H9 (cell line): ENCODE measurements around the gene FOXP4. TPM values are rescaled to one million over a fixed set of nuclear protein-coding genes. Genes with fewer than 3 reads are reported as not detected.

Source experiments
- DNase-seq: peaks from one replicate; pipeline ENCODE4 v3.0.0-alpha.2; 2017
- H2AFZ ChIP-seq: one replicate; pipeline ENCODE4 v1.6.1; 2013; ENCODE audit warnings: mild to moderate bottlenecking, low read length, control low read depth, moderate library complexity
- H2AK5ac ChIP-seq: 2 replicates; pipeline ENCODE4 v1.6.1; 2013; ENCODE audit warnings: low read length, control low read depth, mixed read lengths; ENCODE audit not compliant: insufficient read length
- H2BK120ac ChIP-seq: one replicate; pipeline ENCODE4 v1.6.1; 2013; ENCODE audit warnings: low read depth, mild to moderate bottlenecking, low read length, control low read depth, inconsistent platforms; ENCODE audit not compliant: poor library complexity, severe bottlenecking
- H2BK12ac ChIP-seq: 2 replicates; pipeline ENCODE4 v1.6.1; 2013; ENCODE audit warnings: low read length, control low read depth, mixed read lengths, low read depth; ENCODE audit not compliant: insufficient read length
- H2BK15ac ChIP-seq: 2 replicates; pipeline ENCODE4 v1.6.1; 2013; ENCODE audit warnings: low read depth, low read length, control low read depth
- H2BK20ac ChIP-seq: one replicate; pipeline ENCODE4 v1.6.1; 2013; ENCODE audit warnings: low read depth, mild to moderate bottlenecking, low read length, control low read depth, inconsistent platforms; ENCODE audit not compliant: poor library complexity, severe bottlenecking
- H2BK5ac ChIP-seq: 2 replicates; pipeline ENCODE4 v1.6.1; 2013; ENCODE audit warnings: low read length, control low read depth, mixed read lengths; ENCODE audit not compliant: insufficient read length
- H3K14ac ChIP-seq: 2 replicates; pipeline ENCODE4 v1.6.1; 2013; ENCODE audit warnings: low read length, control low read depth; ENCODE audit not compliant: insufficient read depth
- H3K18ac ChIP-seq: 2 replicates; pipeline ENCODE4 v1.6.1; 2013; ENCODE audit warnings: low read depth, mild to moderate bottlenecking, mixed read lengths, low read length, control low read depth; ENCODE audit not compliant: insufficient read length
- H3K23ac ChIP-seq: 2 replicates; pipeline ENCODE4 v1.6.1; 2013; ENCODE audit warnings: low read length, control low read depth, mixed read lengths, low read depth; ENCODE audit not compliant: insufficient read length
- H3K23me2 ChIP-seq: 2 replicates; pipeline ENCODE4 v1.6.1; 2013; ENCODE audit warnings: low read depth, mild to moderate bottlenecking, mixed read lengths, low read length, control low read depth; ENCODE audit not compliant: insufficient read length, poor library complexity, severe bottlenecking
- H3K27ac ChIP-seq: 2 replicates; pipeline ENCODE4 v1.5.1; 2013; ENCODE audit warnings: low read length, control low read depth, mixed read lengths, low read depth; ENCODE audit not compliant: insufficient read length
- H3K27me3 ChIP-seq: 2 replicates; pipeline ENCODE4 v1.6.1; 2013; ENCODE audit warnings: low read length, control low read depth, inconsistent platforms; ENCODE audit not compliant: insufficient read depth
- H3K4ac ChIP-seq: 2 replicates; pipeline ENCODE4 v1.6.1; 2013; ENCODE audit warnings: low read depth, mild to moderate bottlenecking, control low read depth, inconsistent platforms, low read length, moderate library complexity
- H3K4me1 ChIP-seq: 2 replicates; pipeline ENCODE4 v1.6.1; 2013; ENCODE audit warnings: low read length, control low read depth, inconsistent platforms; ENCODE audit not compliant: insufficient read depth
- H3K4me2 ChIP-seq: 2 replicates; pipeline ENCODE4 v1.6.1; 2013; ENCODE audit warnings: low read length, control low read depth, mixed read lengths; ENCODE audit not compliant: insufficient read length, insufficient read depth
- H3K56ac ChIP-seq: 2 replicates; pipeline ENCODE4 v1.6.1; 2013; ENCODE audit warnings: low read depth, mild to moderate bottlenecking, mixed read lengths, low read length, control low read depth; ENCODE audit not compliant: insufficient read length
- H3K79me1 ChIP-seq: 2 replicates; pipeline ENCODE4 v1.6.1; 2013; ENCODE audit warnings: low read depth, mild to moderate bottlenecking, moderate library complexity, low read length, control low read depth, inconsistent platforms; ENCODE audit not compliant: insufficient read depth, poor library complexity, severe bottlenecking
- H3K79me2 ChIP-seq: 2 replicates; pipeline ENCODE4 v1.6.1; 2013; ENCODE audit warnings: low read length, control low read depth, inconsistent platforms; ENCODE audit not compliant: insufficient read depth
- H3K9ac ChIP-seq: 2 replicates; pipeline ENCODE4 v1.6.1; 2013; ENCODE audit warnings: low read length, control low read depth, mixed read lengths; ENCODE audit not compliant: insufficient read length; ENCODE audit errors: extremely low read depth
- H3K9me3 ChIP-seq: one replicate; pipeline ENCODE4 v1.6.1; 2013; ENCODE audit warnings: low read depth, low read length, inconsistent platforms; ENCODE audit not compliant: control insufficient read depth
- H3T11ph ChIP-seq: one replicate; pipeline ENCODE4 v1.6.1; 2013; ENCODE audit warnings: mild to moderate bottlenecking, low read length, control low read depth, inconsistent platforms
- H4K20me1 ChIP-seq: one replicate; pipeline ENCODE4 v1.6.1; 2013; ENCODE audit not compliant: control insufficient read depth, insufficient read length, insufficient read depth
- H4K5ac ChIP-seq: 2 replicates; pipeline ENCODE4 v1.6.1; 2013; ENCODE audit warnings: low read depth, mild to moderate bottlenecking, mixed read lengths, low read length, control low read depth; ENCODE audit not compliant: insufficient read length
- H4K8ac ChIP-seq: replicated peaks from 2 replicates; pipeline ENCODE4 v1.6.1; 2013; ENCODE audit warnings: low read length, control low read depth, mixed read lengths, low read depth; ENCODE audit not compliant: insufficient read length
- H4K91ac ChIP-seq: 2 replicates; pipeline ENCODE4 v1.6.1; 2013; ENCODE audit warnings: low read depth, mild to moderate bottlenecking, moderate library complexity, mixed read lengths, low read length, control low read depth; ENCODE audit not compliant: insufficient read length
- H3K27ac Mint-ChIP-seq, 3 experiments: 2 replicates in 2 of 3; 3 replicates in 1 of 3; pipeline ENCODE4 v1.8.0; 2020 to 2021; ENCODE audit warnings: mixed read lengths in 3 of 3, mild to moderate bottlenecking in 1 of 3, moderate library complexity in 1 of 3
- H3K27me3 Mint-ChIP-seq: 2 replicates; pipeline ENCODE4 v1.8.0; 2021; ENCODE audit warnings: low read depth, mild to moderate bottlenecking, moderate library complexity, mixed read lengths
- H3K36me3 Mint-ChIP-seq, 3 experiments: 2 replicates in 2 of 3; 3 replicates in 1 of 3; pipeline ENCODE4 v1.8.0; 2020 to 2021; ENCODE audit warnings: low read depth in 3 of 3, mixed read lengths in 3 of 3; ENCODE audit not compliant: insufficient read depth in 1 of 3
- H3K4me1 Mint-ChIP-seq, 2 experiments: 2 replicates each; pipeline ENCODE4 v1.8.0; 2020; ENCODE audit warnings: mixed read lengths in 2 of 2
- H3K4me3 Mint-ChIP-seq, 2 experiments: 2 replicates in 1 of 2; 3 replicates in 1 of 2; pipeline ENCODE4 v1.8.0; 2020 to 2021; ENCODE audit warnings: mild to moderate bottlenecking in 2 of 2, mixed read lengths in 2 of 2, moderate library complexity in 1 of 2
- H3K9me3 Mint-ChIP-seq, 2 experiments: 2 replicates in 1 of 2; 3 replicates in 1 of 2; pipeline ENCODE4 v1.8.0; 2020; ENCODE audit warnings: mild to moderate bottlenecking in 2 of 2, mixed read lengths in 2 of 2, moderate library complexity in 1 of 2
- CTCF ChIP-seq: fragments of 200-600 bp; sonication (generic); conservative IDR thresholded peaks from 3 replicates; pipeline ENCODE4 v1.8.0; 2021; ENCODE audit warnings: antibody characterized with exemption, mild to moderate bottlenecking
- whole genome bisulfite sequencing: extraction: QIAGEN DNeasy Blood & Tissue Kit; methylation state at CpG from one replicate; pipeline ENCODE4 v1.1.7; 2013; ENCODE audit warnings: missing lambda C conversion rate, low lambda C conversion rate, mixed read lengths; ENCODE audit not compliant: insufficient read length; ENCODE audit errors: extremely low coverage; 5-methylcytosine and 5-hydroxymethylcytosine counted together
- total RNA-seq: library from RNA; stranded (reverse); gene quantifications from 2 replicates; pipeline ENCODE4 v1.2.1, GENCODE V29; 2021

The FOXP4 gene
- total RNA-seq, 1 experiment from 2014 or later, result 18.2 TPM

DNA sequence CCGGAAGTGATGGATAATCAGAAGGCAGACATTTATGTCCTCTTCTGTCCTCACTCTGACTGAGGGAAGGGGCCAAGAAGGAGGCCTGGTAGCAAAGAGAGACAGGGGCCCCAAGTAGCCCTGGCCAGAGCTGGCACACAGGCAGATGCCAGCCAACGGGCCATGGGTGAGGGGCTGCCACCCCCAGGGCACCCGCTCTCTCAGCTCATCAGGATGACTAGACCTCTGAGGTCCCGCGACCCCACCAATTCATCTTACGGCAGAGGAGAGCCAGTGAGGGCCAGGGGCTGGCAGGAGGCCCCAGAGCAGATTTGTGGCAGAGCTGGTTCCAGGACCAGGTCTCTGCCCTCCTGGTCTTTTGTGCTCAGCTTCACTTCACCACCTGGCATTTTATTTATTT, 49.0 kb downstream of the FOXP4 start:
- no peak overlapping the region for H3K56ac ChIP-seq
- H3K18ac ChIP-seq, result no peak overlapping the region
- no peaks in the 10 kb centered on the region for H4K20me1 ChIP-seq
- peaks cover 2% of the 10 kb centered on the region; the same call in 1 of the 2 replicates for H3K4me1 ChIP-seq
- H3K9me3 ChIP-seq, result no peaks in the 10 kb centered on the region
- H3K79me1 ChIP-seq, result no peaks in the 10 kb centered on the region
- no peak overlapping the region for H2AFZ ChIP-seq
- no peaks in the 10 kb centered on the region for H3K27me3 ChIP-seq
- H4K8ac ChIP-seq, result no peak overlapping the region
- no peak overlapping the region for H2AK5ac ChIP-seq
- H2BK5ac ChIP-seq, result no peak overlapping the region
- no peak overlapping the region for H3K23ac ChIP-seq
- DNase-seq, result no peak
- H3K79me2 ChIP-seq, result no peaks in the 10 kb centered on the region
- TF ChIP-seq CTCF, result no peak
- H3K27ac Mint-ChIP-seq, result no peak overlapping the region; a peak in 1 of 7 replicates
- no CpG with 5 or more reads among the region's 6 CpGs for WGBS
- no peaks in the 10 kb centered on the region for H3K23me2 ChIP-seq
- H3K36me3 Mint-ChIP-seq, result peaks cover 0 to 24% (median 15%) of the 10 kb centered on the region in 3 experiments; a peak in 6 of 7 replicates
- H4K5ac ChIP-seq, result no peak overlapping the region
- H2BK12ac ChIP-seq, result no peak overlapping the region
- no peak overlapping the region for H3K27ac ChIP-seq
- H3K4ac ChIP-seq, result no peak overlapping the region
- no peak overlapping the region for H2BK120ac ChIP-seq
- H2BK20ac ChIP-seq, result no peak overlapping the region
- no peak overlapping the region for H3K9ac ChIP-seq
- H3K27me3 Mint-ChIP-seq, result peaks cover 21% of the 10 kb centered on the region
- H3K4me1 Mint-ChIP-seq, result peaks cover 22 to 30% of the 10 kb centered on the region in 2 experiments
- H3K4me3 Mint-ChIP-seq, result no peak overlapping the region
- H3T11ph ChIP-seq, result no peak overlapping the region
- no peak overlapping the region for H3K4me2 ChIP-seq
- no peak overlapping the region for H3K14ac ChIP-seq
- H4K91ac ChIP-seq, result no peak overlapping the region
- no peaks in the 10 kb centered on the region; a peak in 1 of 5 replicates for H3K9me3 Mint-ChIP-seq
- H2BK15ac ChIP-seq, result no peak overlapping the region
